ENCODE data around the gene GPR173. TPM values are rescaled to one million over a fixed set of nuclear protein-coding genes. Genes with fewer than 3 reads are reported as not detected.
A peak's percentile ranks its signal among the peaks of the same experiment; 100 is the strongest.

Gene GPR173
- total RNA-seq, 1 experiment from 2014 or later: 1.6 TPM

GRCh38 chrX:53013291-53013690 lies 35.3 kb upstream of the GPR173 start:
- no peak overlapping the region for H3K4me3 ChIP-seq (ENCODE audit: low read length)
- no peak overlapping the region for H3K4me2 ChIP-seq (ENCODE audit: low read length)
- H2AFZ ChIP-seq (ENCODE audit: low read length): no peak overlapping the region
- H3K27me3 ChIP-seq (ENCODE audit: low read length): no peaks in the 10 kb centered on the region
- H4K20me1 ChIP-seq (ENCODE audit: low read length): no peaks in the 10 kb centered on the region
- no peaks in the 10 kb centered on the region for H3K9me2 ChIP-seq (replicated peaks; ENCODE audit: low read length)
- H3K27ac ChIP-seq (ENCODE audit: low read length): no peak overlapping the region
- no peak overlapping the region for H3K9ac ChIP-seq (ENCODE audit: low read length)
- TF ChIP-seq EZH2 (IDR thresholded peaks at IDR 0.05; ENCODE audit: low read length, unreplicated experiment) (no peak), EZH2phosphoT487 (IDR thresholded peaks at IDR 0.05; ENCODE audit: borderline replicate concordance, low read length) (no peak), CTCF (conservative IDR thresholded peaks at IDR 0.05; ENCODE audit: low read depth, low read length) (no peak)
- no peaks in the 10 kb centered on the region for H3K36me3 ChIP-seq (ENCODE audit: low read depth, low read length)
- ATAC-seq (no peak), DNase-seq (no peak)
- ChIA-PET CTCF (no interaction called here), POLR2A (ENCODE audit: unreplicated experiment) (no interaction called here)
- intact Hi-C loops (cut with micrococcal nuclease): no loop called here
- no peaks in the 10 kb centered on the region for H3K9me3 ChIP-seq (ENCODE audit: low read length)
- H3K79me2 ChIP-seq (ENCODE audit: low read length): no peaks in the 10 kb centered on the region
- H3F3A ChIP-seq (ENCODE audit: low read length, unreplicated experiment): no peaks in the 10 kb centered on the region
- no peaks in the 10 kb centered on the region for H3K4me1 ChIP-seq (ENCODE audit: insufficient read depth, low read length)
- no TSS peak for BruUV-seq (replicated peaks)

- Histone ChIP-seq H2AFZ (ENCODE audit: low read length) (no peak overlapping the region), H3K4me3 (ENCODE audit: low read length) (no peak overlapping the region), H3K4me2 (ENCODE audit: low read length) (no peak overlapping the region), H3K4me1 (ENCODE audit: insufficient read depth, low read length) (no peaks in the 10 kb centered on the region), H3K9me2 (replicated peaks; ENCODE audit: low read length) (no peaks in the 10 kb centered on the region), H3F3A (ENCODE audit: low read length, unreplicated experiment) (no peaks in the 10 kb centered on the region), H3K27me3 (ENCODE audit: low read length) (no peaks in the 10 kb centered on the region), H3K9me3 (ENCODE audit: low read length) (no peaks in the 10 kb centered on the region), H3K79me2 (ENCODE audit: low read length) (no peaks in the 10 kb centered on the region), H4K20me1 (ENCODE audit: low read length) (no peaks in the 10 kb centered on the region), H3K36me3 (ENCODE audit: low read depth, low read length) (no peaks in the 10 kb centered on the region), H3K27ac (ENCODE audit: low read length) (no peak overlapping the region), H3K9ac (ENCODE audit: low read length) (no peak overlapping the region)
- ChIA-PET POLR2A (ENCODE audit: unreplicated experiment) (no interaction called here), CTCF (no interaction called here)
- intact Hi-C loops (cut with micrococcal nuclease): no loop called here
- TF ChIP-seq EZH2phosphoT487 (IDR thresholded peaks at IDR 0.05; ENCODE audit: borderline replicate concordance, low read length) (no peak), CTCF (conservative IDR thresholded peaks at IDR 0.05; ENCODE audit: low read depth, low read length) (no peak; the same call in 1 of the 2 replicates), EZH2 (IDR thresholded peaks at IDR 0.05; ENCODE audit: low read length, unreplicated experiment) (no peak)
- DNase-seq (peak; percentile 12), ATAC-seq (no peak)
- BruUV-seq (replicated peaks): no TSS peak
Measured at GRCh38 chrX:53018627-53019026, 30.0 kb upstream of the GPR173 start.

GRCh38 chrX:53022381-53022780 lies 26.2 kb upstream of the GPR173 start:
- ChIA-PET POLR2A (ENCODE audit: unreplicated experiment) (no interaction called here), CTCF (no interaction called here)
- no peaks in the 10 kb centered on the region for H3K9me2 ChIP-seq (replicated peaks; ENCODE audit: low read length)
- H3K27me3 ChIP-seq (ENCODE audit: low read length): no peaks in the 10 kb centered on the region
- no peaks in the 10 kb centered on the region for H3K9me3 ChIP-seq (ENCODE audit: low read length)
- no peaks in the 10 kb centered on the region for H3K4me1 ChIP-seq (ENCODE audit: insufficient read depth, low read length)
- H4K20me1 ChIP-seq (ENCODE audit: low read length): no peaks in the 10 kb centered on the region
- no peaks in the 10 kb centered on the region for H3K36me3 ChIP-seq (ENCODE audit: low read depth, low read length)
- no peak for ATAC-seq
- peak overlapping the region; percentile 34; the same call in 1 of the 2 replicates for H3K4me2 ChIP-seq (ENCODE audit: low read length)
- DNase-seq: no peak
- intact Hi-C loops (cut with micrococcal nuclease): no loop called here
- H3K79me2 ChIP-seq (ENCODE audit: low read length): no peaks in the 10 kb centered on the region
- H3F3A ChIP-seq (ENCODE audit: low read length, unreplicated experiment): no peaks in the 10 kb centered on the region
- H2AFZ ChIP-seq (ENCODE audit: low read length): peak overlapping the region; percentile 42; the same call in 1 of the 2 replicates
- no peak overlapping the region for H3K9ac ChIP-seq (ENCODE audit: low read length)
- no peak overlapping the region for H3K4me3 ChIP-seq (ENCODE audit: low read length)
- TF ChIP-seq CTCF (conservative IDR thresholded peaks at IDR 0.05; ENCODE audit: low read depth, low read length) (no peak), EZH2phosphoT487 (IDR thresholded peaks at IDR 0.05; ENCODE audit: borderline replicate concordance, low read length) (no peak), EZH2 (IDR thresholded peaks at IDR 0.05; ENCODE audit: low read length, unreplicated experiment) (no peak)
- no peak overlapping the region for H3K27ac ChIP-seq (ENCODE audit: low read length)
- BruUV-seq (replicated peaks): no TSS peak

Measured in PC-3 (cell line).